K562 (cell line): ENCODE results near the gene ADAMTSL3. TPM values are rescaled to one million over a fixed set of nuclear protein-coding genes. Genes with fewer than 3 reads are reported as not detected.
A peak's percentile ranks its signal among the peaks of the same experiment; 100 is the strongest.

ENCODE experiments used
- ATAC-seq: fragments of 200-7000 bp; cut with Tn5 transposase; 3 replicates; pipeline ENCODE4 v1.9.1; 2020; ENCODE audit warnings: moderate library complexity
- BruUV-seq: library from RNA; stranded (reverse); fragments of 400-500 nt; replicated peaks from 2 replicates; lab custom pipeline; 2021; lab: Mats Ljungman, UMichigan
- CTCF ChIA-PET: fragments of 300-600 bp; formaldehyde crosslinking; extraction: SDS; loops from one replicate; lab custom pipeline; 2021; ENCODE audit warnings: low intra/inter-chr PET ratio; lab: Yijun Ruan, JAX
- POLR2A ChIA-PET: fragments of 300-600, 350-650 bp; sonication (Branson Sonifier 250); formaldehyde crosslinking; extraction: SDS; loops from one replicate; lab custom pipeline; 2021; ENCODE audit warnings: antibody characterized with exemption, inconsistent platforms; lab: Yijun Ruan, JAX
- DNase-seq, 4 experiments: peaks; one replicate each; pipeline versions ENCODE4 v3.0.0 to v3.0.0-alpha.2; 2011 to 2018; ENCODE audit warnings: low spot score in 3 of 4, mixed read lengths in 3 of 4; ENCODE audit errors: extremely low read depth in 1 of 4
- FAIRE-seq: peaks from 2 replicates; lab custom pipeline; 2011; peaks lifted over from hg19 to GRCh38; lab: Jason Lieb, UNC
- H2AFZ ChIP-seq: 2 replicates; pipeline ENCODE4 v1.6.0; 2011; ENCODE audit warnings: low read depth, low read length, control low read depth, inconsistent platforms
- H3K27ac ChIP-seq: fragments of 200-600 bp; 3 replicates; pipeline ENCODE4 v1.8.0; 2011; ENCODE audit warnings: low read depth, mild to moderate bottlenecking, control low read depth, inconsistent platforms, low read length, moderate library complexity, mixed read lengths; ENCODE audit errors: extremely low read depth
- H3K27me3 ChIP-seq, 2 experiments: fragments of 300-600 bp in 1 of 2; 2 replicates in 1 of 2; 3 replicates in 1 of 2; pipeline versions ENCODE4 v1.6.0 to v1.8.0; 2011; ENCODE audit warnings: inconsistent platforms in 2 of 2, low read length in 2 of 2, mild to moderate bottlenecking in 1 of 2, mixed read lengths in 1 of 2, moderate library complexity in 1 of 2; ENCODE audit not compliant: control insufficient read depth in 2 of 2, insufficient read depth in 2 of 2
- H3K36me3 ChIP-seq: fragments of 300-600 bp; 3 replicates; pipeline ENCODE4 v1.8.0; 2011; ENCODE audit warnings: mild to moderate bottlenecking, low read length, inconsistent platforms; ENCODE audit not compliant: control insufficient read depth, insufficient read depth
- H3K4me1 ChIP-seq, 2 experiments: fragments of 200-600 bp in 1 of 2; replicated peaks in 1 of 2; 2 replicates in 1 of 2; 3 replicates in 1 of 2; pipeline versions ENCODE4 v1.5.1 to v1.8.0; 2011; ENCODE audit warnings: inconsistent platforms in 2 of 2, low read length in 2 of 2, mild to moderate bottlenecking in 1 of 2, mixed read lengths in 1 of 2, moderate library complexity in 1 of 2; ENCODE audit not compliant: control insufficient read depth in 2 of 2, insufficient read depth in 2 of 2
- H3K4me2 ChIP-seq: 2 replicates; pipeline ENCODE4 v1.6.1; 2011; ENCODE audit warnings: low read length, control low read depth, inconsistent platforms, mixed read lengths; ENCODE audit not compliant: insufficient read depth
- H3K4me3 ChIP-seq: fragments of 200-600 bp; sonication (generic), shearing (Covaris generic); 2 replicates; pipeline ENCODE4 v1.5.1; 2016; ENCODE audit warnings: control low read depth, inconsistent platforms
- H3K79me2 ChIP-seq: fragments of 200-600 bp; 3 replicates; pipeline ENCODE4 v1.8.0; 2011; ENCODE audit warnings: low read length, inconsistent platforms; ENCODE audit not compliant: control insufficient read depth, insufficient read depth
- H3K9ac ChIP-seq, 2 experiments: 2 replicates each; pipeline versions ENCODE4 v1.6.0 to v1.6.1; 2011; ENCODE audit warnings: low read depth in 2 of 2, low read length in 2 of 2, control low read depth in 1 of 2, inconsistent platforms in 1 of 2, mild to moderate bottlenecking in 1 of 2, mixed read lengths in 1 of 2; ENCODE audit not compliant: insufficient read depth in 1 of 2
- H3K9me1 ChIP-seq: one replicate; pipeline ENCODE4 v1.6.0; 2011; ENCODE audit warnings: inconsistent platforms, mild to moderate bottlenecking, low read length, moderate library complexity; ENCODE audit not compliant: control insufficient read depth, insufficient read depth
- H3K9me3 ChIP-seq: replicated peaks from 2 replicates; pipeline ENCODE4 v1.5.1; 2011; ENCODE audit warnings: low read depth, low read length, inconsistent platforms; ENCODE audit not compliant: control insufficient read depth, insufficient read depth
- H4K20me1 ChIP-seq: replicated peaks from 2 replicates; pipeline ENCODE4 v1.6.1; 2011; ENCODE audit warnings: low read length, inconsistent platforms, mixed read lengths; ENCODE audit not compliant: control insufficient read depth, insufficient read depth
- CEBPB ChIP-seq: fragments of 450-650 bp; IDR thresholded peaks from 2 replicates; pipeline ENCODE4 v1.6.1; 2016; ENCODE audit warnings: missing genetic modification characterization, missing compliant biosample characterization
- MCM5 ChIP-seq: fragments of 450-650 bp; IDR thresholded peaks from 2 replicates; pipeline ENCODE4 v1.6.1; 2016; ENCODE audit warnings: low read depth
- ZBTB12 ChIP-seq: fragments of 250-450 bp; sonication (Bioruptor Pico); IDR thresholded peaks from 2 replicates; pipeline ENCODE4 v1.4.0; 2020
- WGBS: fragments of 100-300 bp; shearing (Covaris generic); methylation state at CpG from one replicate; pipeline ENCODE4 v1.1.6; 2016; ENCODE audit warnings: low coverage, mixed read lengths; ENCODE audit not compliant: insufficient coverage; ENCODE audit errors: missing lambda C conversion rate; 5-methylcytosine and 5-hydroxymethylcytosine counted together
- in situ Hi-C: fragments of 300-500 bp; cut with MboI; formaldehyde crosslinking; loops from 4 replicates; pipeline ENCODE4 v1.15.0; 2018; ENCODE audit warnings: inconsistent platforms, mixed read lengths
- intact Hi-C: fragments of 100-400 bp; cut with micrococcal nuclease; formaldehyde crosslinking; loops from 2 replicates; pipeline ENCODE4 v1.14.2; 2022
- polyA plus RNA-seq, 8 experiments: library from polyadenylated mRNA; depleted of rRNA in 4 of 8; stranded (reverse) in 5 of 8; unstranded in 3 of 8; fragments of >200 nt; fragmentation: Nextera tagmentation in 2 of 8; fragmentation: Illumina TruSeq in 1 of 8; extraction: Ambion mirVana in 2 of 8; extraction: Trizol in 1 of 8; gene quantifications; 2 replicates each; pipeline versions ENCODE4 v1.2.1 to v1.2.3, GENCODE V29; 2011 to 2014; ENCODE audit warnings: inconsistent platforms in 1 of 8, missing spikeins in 1 of 8
- total RNA-seq, 7 experiments: library from RNA; depleted of rRNA in 6 of 7; stranded (reverse); fragments of >200 nt in 6 of 7; fragmentation: Illumina TruSeq in 2 of 7; extraction: Trizol in 2 of 7; gene quantifications; 2 replicates each; pipeline versions ENCODE4 v1.2.1 to v1.2.3, GENCODE V29; 2011 to 2021; ENCODE audit warnings: low replicate concordance in 1 of 7

Gene ADAMTSL3
- total and polyA plus RNA-seq, 9 of the 15 experiments (the other 6 are each of a cell fraction or from before 2014, with no cell fraction given): 0.01 to 0.18 (median 0.07) TPM; not detected in 3

- BruUV-seq: no TSS peak
- no peak for FAIRE-seq
Observed at GRCh38 chr15:83912343-83912742, 258.4 kb downstream of the ADAMTSL3 start.

DNA sequence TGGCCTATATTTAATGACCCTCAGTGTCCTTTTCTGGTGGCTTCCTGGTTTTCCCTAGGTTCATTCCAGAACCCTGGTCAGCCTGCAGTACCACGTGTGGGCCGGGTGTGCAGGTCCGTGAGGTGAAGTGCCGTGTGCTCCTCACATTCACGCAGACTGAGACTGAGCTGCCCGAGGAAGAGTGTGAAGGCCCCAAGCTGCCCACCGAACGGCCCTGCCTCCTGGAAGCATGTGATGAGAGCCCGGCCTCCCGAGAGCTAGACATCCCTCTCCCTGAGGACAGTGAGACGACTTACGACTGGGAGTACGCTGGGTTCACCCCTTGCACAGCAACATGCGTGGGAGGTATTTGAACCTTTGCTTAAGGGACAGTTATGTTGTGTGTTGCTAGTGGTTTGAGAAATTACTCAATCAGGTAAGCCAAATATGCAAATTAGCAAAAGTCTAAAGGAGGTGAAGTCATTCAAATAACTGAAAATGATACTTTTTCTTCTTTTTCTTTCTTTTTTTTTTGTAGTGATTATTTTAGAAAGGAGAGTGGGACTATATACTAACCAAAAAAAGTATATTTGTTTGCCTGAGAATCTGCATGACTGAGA is 259.2 kb downstream of the ADAMTSL3 start:
- Histone ChIP-seq H4K20me1 (no peaks in the 10 kb centered on the region), H3K79me2 (no peaks in the 10 kb centered on the region), H3K9me3 (no peaks in the 10 kb centered on the region; the same call in 1 of the 2 replicates), H3K36me3 (no peaks in the 10 kb centered on the region), H3K9me1 (no peaks in the 10 kb centered on the region), H3K27ac (no peak overlapping the region), H2AFZ (no peak overlapping the region), H3K27me3 (peaks cover 0 to 4% of the 10 kb centered on the region in 2 experiments; a peak in 1 of 5 replicates), H3K4me2 (no peak overlapping the region), H3K9ac (no peak overlapping the region), H3K4me3 (no peak overlapping the region), H3K4me1 (no peaks in the 10 kb centered on the region)
- WGBS: 0% methylated on average over 14 of the region's 14 CpGs
- no TSS peak for BruUV-seq
- in situ Hi-C loops: no loop called here
- no peak for ATAC-seq
- CTCF ChIA-PET: no interaction called here
- intact Hi-C loops: no loop called here
- DNase-seq: no peak
- POLR2A ChIA-PET: no interaction called here
- no peak for FAIRE-seq
- no peak for TF ChIP-seq MCM5

More at GRCh38 chr15:83912343-83912742, 258.4 kb downstream of the ADAMTSL3 start:
- Histone ChIP-seq H3K4me3 (no peak overlapping the region), H3K36me3 (no peaks in the 10 kb centered on the region), H4K20me1 (no peaks in the 10 kb centered on the region), H3K27me3 (peaks cover 0 to 4% of the 10 kb centered on the region in 2 experiments; a peak in 1 of 5 replicates), H3K27ac (no peak overlapping the region), H3K4me1 (no peaks in the 10 kb centered on the region), H3K9me3 (no peaks in the 10 kb centered on the region; the same call in 1 of the 2 replicates), H3K79me2 (no peaks in the 10 kb centered on the region), H2AFZ (no peak overlapping the region), H3K9ac (no peak overlapping the region), H3K9me1 (no peaks in the 10 kb centered on the region), H3K4me2 (no peak overlapping the region)
- CTCF ChIA-PET: no interaction called here
- TF ChIP-seq CEBPB (tag): peak; percentile 51
- TF ChIP-seq ZBTB12 (CRISPR knock-in tag): no peak
- in situ Hi-C loops: no loop called here
- 0% methylated on average over 2 of the region's 2 CpGs for WGBS
- DNase-seq: no peak
- intact Hi-C loops: no loop called here
- POLR2A ChIA-PET: no interaction called here
- no peak for ATAC-seq
